Keratinocyte (primary cell): ENCODE results near the gene HSPE1.

Experiments used
- CTCF ChIP-seq, 3 experiments: IDR thresholded peaks in 1 of 3; conservative IDR thresholded peaks in 1 of 3; optimal IDR thresholded peaks in 1 of 3; 2 replicates in 2 of 3; 3 replicates in 1 of 3; pipeline versions ENCODE3 to v1.5.1; 2011; ENCODE audit warnings: low read length in 3 of 3, mild to moderate bottlenecking in 3 of 3, moderate library complexity in 2 of 3, control low read depth in 1 of 3, inconsistent platforms in 1 of 3; ENCODE audit not compliant: insufficient read depth in 2 of 3; ENCODE audit errors: extremely low read depth in 1 of 3
- EZH2 ChIP-seq: IDR thresholded peaks from one replicate; pipeline ENCODE4 v1.6.1; 2012; ENCODE audit warnings: inconsistent platforms, mild to moderate bottlenecking, low read length, moderate library complexity

DNA sequence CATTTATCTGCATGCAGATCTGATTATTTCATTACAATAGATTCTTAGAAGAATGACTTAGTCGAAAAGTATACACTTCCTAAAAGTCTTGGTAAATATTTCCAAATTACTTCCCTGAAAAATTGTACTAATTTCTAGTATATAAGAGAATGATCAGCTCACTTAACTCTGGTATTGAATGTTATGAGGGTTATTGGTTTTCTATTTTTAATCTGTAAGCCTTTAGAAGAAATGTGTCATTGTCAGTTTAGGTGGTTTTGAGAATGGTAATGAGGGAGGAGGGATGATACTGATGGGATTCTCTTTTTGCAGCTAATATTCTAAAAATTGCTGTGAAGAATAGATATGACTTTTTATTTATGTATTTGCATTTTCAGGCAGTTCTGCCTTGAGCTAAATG is 39.6 kb downstream of the HSPE1 start:
- TF ChIP-seq CTCF (optimal IDR thresholded peaks at IDR 0.05 in 1 of 3, IDR thresholded peaks at IDR 0.05 in 1 of 3, conservative IDR thresholded peaks at IDR 0.05 in 1 of 3; ENCODE audit: extremely low read depth in 1 of 3, insufficient read depth in 2 of 3, low read length in 3 of 3) (no peak), EZH2 (no peak)
